Nephron progenitor cell (in vitro differentiated cells): Measurements from ENCODE around the gene RNF115.

Source experiments
- DNase-seq: peaks from one replicate; pipeline ENCODE4 v3.0.0; 2021
- H3K27ac Mint-ChIP-seq: 2 replicates; pipeline ENCODE4 v1.8.0; 2021; ENCODE audit warnings: mild to moderate bottlenecking, moderate library complexity, mixed read lengths
- H3K27me3 Mint-ChIP-seq: 2 replicates; pipeline ENCODE4 v1.8.0; 2021; ENCODE audit warnings: mild to moderate bottlenecking, low read depth, mixed read lengths; ENCODE audit not compliant: poor library complexity
- H3K36me3 Mint-ChIP-seq: 2 replicates; pipeline ENCODE4 v1.8.0; 2021; ENCODE audit warnings: low read depth, mixed read lengths
- H3K4me1 Mint-ChIP-seq: 2 replicates; pipeline ENCODE4 v1.8.0; 2021; ENCODE audit warnings: mixed read lengths
- H3K4me3 Mint-ChIP-seq: 2 replicates; pipeline ENCODE4 v1.8.0; 2021; ENCODE audit warnings: mild to moderate bottlenecking, moderate library complexity, mixed read lengths
- H3K9me3 Mint-ChIP-seq: 2 replicates; pipeline ENCODE4 v1.8.0; 2021; ENCODE audit warnings: mild to moderate bottlenecking, moderate library complexity, mixed read lengths
- CTCF ChIP-seq: fragments of 200-600 bp; sonication (generic); IDR thresholded peaks from 2 replicates; pipeline ENCODE4 v1.5.0; 2021; ENCODE audit warnings: antibody characterized with exemption

RNF115 gene

DNA sequence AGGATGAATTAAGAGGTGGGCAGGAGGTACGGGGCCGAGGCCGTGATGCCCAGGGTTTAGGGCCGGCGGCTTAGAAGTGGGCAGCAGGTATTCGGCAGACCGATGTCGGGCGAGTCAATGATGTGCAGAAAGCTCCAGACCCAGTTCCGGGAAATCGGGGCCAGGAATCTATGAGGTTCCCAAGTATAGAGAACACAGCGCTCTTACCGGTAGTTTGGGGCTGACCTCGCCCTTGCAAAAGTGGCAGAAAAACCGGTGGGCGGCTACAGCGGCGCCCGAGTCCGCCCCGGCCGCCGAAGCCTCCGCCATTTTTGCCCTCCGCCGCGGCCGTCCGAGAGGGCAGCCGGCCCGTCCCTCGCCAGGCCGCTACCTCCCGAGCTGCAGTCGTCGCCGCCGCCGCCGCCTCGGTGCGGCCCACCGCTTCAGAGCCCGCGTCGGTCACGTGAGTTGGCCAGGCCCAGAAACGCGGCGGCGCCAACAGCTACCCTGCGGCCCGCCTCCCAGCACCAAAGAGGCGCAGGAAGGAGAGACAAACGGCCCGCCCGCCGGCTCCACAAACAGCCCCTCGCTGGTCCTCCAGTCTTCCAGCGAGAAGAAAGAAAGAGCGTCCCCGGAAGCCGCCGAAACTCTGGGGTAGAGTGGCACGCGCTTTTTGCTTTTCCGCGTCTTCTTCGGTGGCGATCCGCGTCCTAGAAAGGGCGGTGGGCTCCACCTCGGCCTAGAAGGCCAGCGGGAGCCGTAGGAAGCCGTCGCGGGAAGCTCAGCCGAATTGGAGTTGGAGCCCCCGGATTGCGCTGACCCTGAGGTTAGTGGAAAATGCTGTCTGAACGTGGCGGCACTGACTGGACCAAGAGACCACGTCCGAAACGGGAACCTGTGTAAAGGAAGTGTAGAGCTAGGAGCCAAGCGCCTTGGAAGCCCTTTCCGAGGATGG, at the start of gene RNF115, which contains the start of gene POLR3C:
Gene RNF115, minus strand, starts transcription at position 531 of the 934 bp plus-strand sequence. Its CDS starts 222 bp downstream, at position 309.
Gene POLR3C, plus strand, starts transcription at position 636 of the 934 bp plus-strand sequence. CDS start 1,577 bp downstream, outside the sequence.
- H3K9me3 Mint-ChIP-seq, result peaks cover 4% of the 10 kb centered on the region
- peaks cover 24% of the 10 kb centered on the region for H3K4me1 Mint-ChIP-seq
- peak; percentile 89 for DNase-seq
- peak within 1 kb of the TSS; percentile 96 for H3K4me3 Mint-ChIP-seq
- peak within 1 kb of the TSS; percentile 99 for H3K27ac Mint-ChIP-seq
- TF ChIP-seq CTCF, result no peak
- peaks cover 35% of the 10 kb centered on the region for H3K36me3 Mint-ChIP-seq
- H3K27me3 Mint-ChIP-seq, result no peaks in the 10 kb centered on the region

GRCh38 chr1:145871994-145872924, 48.4 kb upstream of the RNF115 start:
- Mint-ChIP-seq H3K27ac (peak overlapping the region; percentile 54), H3K4me3 (peak overlapping the region; percentile 87), H3K36me3 (no peaks in the 10 kb centered on the region), H3K9me3 (no peaks in the 10 kb centered on the region), H3K27me3 (peaks cover 52% of the 10 kb centered on the region), H3K4me1 (peaks cover 23% of the 10 kb centered on the region)
- peak; percentile 51 for DNase-seq
- no peak for TF ChIP-seq CTCF

DNA sequence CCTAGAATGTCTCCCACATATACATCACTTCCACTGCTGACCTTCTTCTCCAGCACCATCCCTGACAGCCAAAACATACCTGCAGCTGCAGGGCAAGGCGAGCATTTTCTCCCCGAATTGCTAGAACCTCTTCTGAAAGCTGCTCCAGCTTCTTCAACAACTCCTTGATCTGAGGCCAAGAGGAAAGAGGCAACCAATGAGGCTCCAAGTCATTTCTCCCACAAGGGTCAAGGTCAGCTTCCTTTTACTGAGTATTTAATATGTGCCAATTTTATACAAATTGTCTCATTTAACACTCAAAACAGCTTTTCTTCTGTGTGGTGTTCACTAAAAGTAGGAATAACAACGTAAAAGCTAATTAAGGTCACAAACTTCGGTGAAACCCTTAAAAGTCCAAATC, 44.3 kb upstream of the RNF115 start:
- H3K9me3 Mint-ChIP-seq, result no peaks in the 10 kb centered on the region
- H3K27ac Mint-ChIP-seq, result no peak overlapping the region
- peaks cover 32% of the 10 kb centered on the region for H3K27me3 Mint-ChIP-seq
- no peak overlapping the region for H3K4me3 Mint-ChIP-seq
- no peaks in the 10 kb centered on the region for H3K36me3 Mint-ChIP-seq
- no peak for DNase-seq
- H3K4me1 Mint-ChIP-seq, result peaks cover 23% of the 10 kb centered on the region
- no peak for TF ChIP-seq CTCF

- Mint-ChIP-seq H3K4me1 (peaks cover 4% of the 10 kb centered on the region), H3K27me3 (peaks cover 6% of the 10 kb centered on the region), H3K27ac (no peak overlapping the region), H3K9me3 (no peaks in the 10 kb centered on the region), H3K36me3 (no peaks in the 10 kb centered on the region), H3K4me3 (no peak overlapping the region)
- TF ChIP-seq CTCF, result no peak
- no peak for DNase-seq
Measured at GRCh38 chr1:145863282-145864018, 39.6 kb upstream of the RNF115 start.

DNA sequence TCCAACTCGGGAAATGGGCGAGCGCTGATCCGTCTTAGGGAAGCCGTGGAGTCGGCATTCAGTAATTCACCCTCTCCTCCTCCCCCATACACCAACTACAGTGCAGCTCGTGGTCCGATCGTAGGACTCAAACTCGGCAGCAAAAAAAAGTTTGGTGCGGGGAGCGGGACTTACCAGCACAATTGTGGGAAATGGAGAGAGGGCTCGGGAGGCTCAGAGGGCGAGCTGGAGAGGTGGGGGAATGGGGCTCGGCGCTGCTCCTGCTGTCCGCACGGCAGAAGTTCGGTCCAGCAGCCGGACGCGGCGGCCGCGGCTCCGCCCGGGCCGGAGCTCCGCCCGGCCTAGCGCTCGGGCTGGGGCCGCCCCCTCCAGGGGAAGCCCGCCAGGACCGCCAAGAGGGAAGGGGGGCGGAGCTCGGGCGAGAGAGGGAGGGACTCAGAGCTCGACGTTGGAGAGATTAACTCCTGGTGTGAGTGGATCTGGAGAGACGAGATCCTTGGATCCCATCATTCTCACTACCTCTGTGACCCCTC, 35.7 kb upstream of the RNF115 start:
- Mint-ChIP-seq H3K27ac (peak overlapping the region; percentile 97), H3K4me3 (peak overlapping the region; percentile 96), H3K27me3 (peaks cover 5% of the 10 kb centered on the region), H3K36me3 (peaks cover 27% of the 10 kb centered on the region), H3K9me3 (no peaks in the 10 kb centered on the region), H3K4me1 (peaks cover 10% of the 10 kb centered on the region)
- peak; percentile 91 for DNase-seq
- no peak for TF ChIP-seq CTCF
